ENCODE results near the gene OGA.

DNA sequence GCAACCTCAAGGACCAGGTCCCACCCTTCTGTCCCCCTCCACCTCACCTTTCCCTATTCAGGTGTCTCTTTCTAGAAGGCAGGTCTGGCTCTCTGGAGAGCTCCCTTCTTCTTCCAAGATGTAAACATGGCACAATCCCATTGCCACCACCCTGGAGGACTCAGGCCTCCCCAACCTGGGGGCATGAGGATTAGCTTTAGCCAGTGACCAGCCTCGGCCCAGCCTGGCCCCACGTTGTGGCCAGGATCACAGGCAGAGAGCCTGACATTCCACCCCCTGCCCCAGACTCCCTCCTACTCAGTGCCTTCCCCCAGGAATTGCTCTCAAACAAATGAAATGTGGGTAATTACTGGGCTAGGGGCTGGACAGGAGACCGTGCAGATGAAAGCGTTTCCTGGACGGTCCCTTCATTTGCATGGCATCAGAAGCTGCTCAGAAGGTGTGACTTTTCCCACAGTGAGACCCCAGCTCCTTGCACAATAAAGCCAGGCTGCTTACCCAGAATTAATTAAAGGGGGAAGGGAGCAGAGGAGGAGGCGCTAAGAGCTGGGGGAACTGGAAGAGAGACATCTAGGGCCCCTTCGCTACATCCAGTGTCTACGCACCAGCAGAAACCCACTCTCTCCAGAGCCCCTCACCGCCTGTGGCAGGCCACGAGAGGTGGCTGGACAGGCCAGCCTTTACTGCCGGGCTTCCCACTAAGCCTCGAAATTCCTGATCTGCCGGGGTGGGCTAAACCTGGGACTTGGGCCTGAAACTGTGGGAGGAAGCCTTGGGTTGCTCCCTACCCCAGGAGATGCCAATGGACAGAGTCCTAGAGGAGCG, 50.1 kb downstream of the OGA start:
- TF ChIP-seq, protein P1, sequence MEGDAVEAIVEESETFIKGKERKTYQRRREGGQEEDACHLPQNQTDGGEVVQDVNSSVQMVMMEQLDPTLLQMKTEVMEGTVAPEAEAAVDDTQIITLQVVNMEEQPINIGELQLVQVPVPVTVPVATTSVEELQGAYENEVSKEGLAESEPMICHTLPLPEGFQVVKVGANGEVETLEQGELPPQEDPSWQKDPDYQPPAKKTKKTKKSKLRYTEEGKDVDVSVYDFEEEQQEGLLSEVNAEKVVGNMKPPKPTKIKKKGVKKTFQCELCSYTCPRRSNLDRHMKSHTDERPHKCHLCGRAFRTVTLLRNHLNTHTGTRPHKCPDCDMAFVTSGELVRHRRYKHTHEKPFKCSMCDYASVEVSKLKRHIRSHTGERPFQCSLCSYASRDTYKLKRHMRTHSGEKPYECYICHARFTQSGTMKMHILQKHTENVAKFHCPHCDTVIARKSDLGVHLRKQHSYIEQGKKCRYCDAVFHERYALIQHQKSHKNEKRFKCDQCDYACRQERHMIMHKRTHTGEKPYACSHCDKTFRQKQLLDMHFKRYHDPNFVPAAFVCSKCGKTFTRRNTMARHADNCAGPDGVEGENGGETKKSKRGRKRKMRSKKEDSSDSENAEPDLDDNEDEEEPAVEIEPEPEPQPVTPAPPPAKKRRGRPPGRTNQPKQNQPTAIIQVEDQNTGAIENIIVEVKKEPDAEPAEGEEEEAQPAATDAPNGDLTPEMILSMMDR (IDR thresholded peaks at IDR 0.05; ENCODE audit: insufficient read depth, low read length, poor library complexity, severe bottlenecking), result no peak
- no peak for TF ChIP-seq EZH2phosphoT487 (conservative IDR thresholded peaks at IDR 0.05; ENCODE audit: low read length)
